GM18511 (cell line): ENCODE data around the gene ESPN.

Experiments
- ATAC-seq: cut with Tn5 transposase; IDR thresholded peaks from one replicate; pipeline ENCODE4 v1.9.1; 2021; ENCODE audit warnings: mild to moderate bottlenecking, moderate library complexity; ENCODE audit not compliant: unreplicated experiment

The ESPN gene

DNA sequence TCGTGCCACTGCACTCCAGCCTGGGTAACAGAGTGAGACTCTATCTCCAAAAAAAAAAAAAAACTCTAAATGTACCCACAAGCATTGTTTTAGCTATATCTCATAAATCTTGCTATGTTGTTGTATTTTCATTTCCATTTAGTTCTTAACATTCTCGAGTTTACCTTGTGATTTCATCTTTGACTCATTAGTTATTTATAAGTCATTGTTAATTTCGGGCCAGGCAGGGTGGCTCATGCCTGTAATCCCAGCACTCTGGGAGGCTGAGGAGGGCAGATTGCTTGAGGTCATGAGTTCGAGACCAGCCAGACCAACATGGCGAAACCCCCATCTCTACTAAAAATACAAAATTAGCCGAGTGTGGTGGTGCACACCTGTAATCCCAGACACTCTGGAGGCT is 16.6 kb upstream of the ESPN start:
- no peak for ATAC-seq

DNA sequence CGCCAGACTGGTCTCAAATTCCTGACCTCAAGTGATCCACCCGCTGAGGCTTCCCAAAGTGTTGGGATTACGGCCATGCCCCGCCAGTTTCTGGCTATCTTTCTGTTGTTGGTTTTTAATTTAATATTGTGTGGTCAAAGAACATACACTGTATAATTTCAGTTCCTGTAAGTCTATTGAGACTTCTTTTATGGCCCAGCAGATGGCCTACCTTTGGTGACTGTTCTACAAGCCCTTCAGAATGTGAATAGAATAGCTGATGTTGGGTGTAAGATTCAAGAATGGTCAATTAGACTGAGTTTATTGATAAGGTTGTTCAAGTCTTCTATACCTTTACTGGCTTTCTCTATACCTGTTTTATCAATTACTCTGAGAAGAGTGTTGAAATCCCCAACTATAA is 15.5 kb upstream of the ESPN start:
- ATAC-seq = no peak

DNA sequence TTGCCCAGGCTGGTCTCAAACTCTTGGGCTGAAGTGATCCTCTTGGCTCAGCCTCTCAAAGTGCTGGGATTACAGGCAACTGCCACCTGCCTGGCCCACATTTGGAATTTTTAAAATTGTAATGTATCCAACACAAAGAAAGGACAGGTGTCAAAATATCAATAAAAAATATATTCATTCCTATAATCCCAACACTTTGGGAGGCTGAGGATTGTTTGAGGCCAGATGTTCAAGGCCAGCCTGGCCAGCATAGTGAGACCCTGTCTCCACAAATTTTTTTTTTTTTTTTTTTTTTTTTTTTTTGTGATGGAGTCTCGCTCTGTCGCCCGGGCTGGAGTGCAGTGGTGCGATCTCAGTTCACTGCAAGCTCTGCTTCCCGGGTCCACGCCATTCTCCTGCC is 14.8 kb upstream of the ESPN start:
- ATAC-seq = no peak

DNA sequence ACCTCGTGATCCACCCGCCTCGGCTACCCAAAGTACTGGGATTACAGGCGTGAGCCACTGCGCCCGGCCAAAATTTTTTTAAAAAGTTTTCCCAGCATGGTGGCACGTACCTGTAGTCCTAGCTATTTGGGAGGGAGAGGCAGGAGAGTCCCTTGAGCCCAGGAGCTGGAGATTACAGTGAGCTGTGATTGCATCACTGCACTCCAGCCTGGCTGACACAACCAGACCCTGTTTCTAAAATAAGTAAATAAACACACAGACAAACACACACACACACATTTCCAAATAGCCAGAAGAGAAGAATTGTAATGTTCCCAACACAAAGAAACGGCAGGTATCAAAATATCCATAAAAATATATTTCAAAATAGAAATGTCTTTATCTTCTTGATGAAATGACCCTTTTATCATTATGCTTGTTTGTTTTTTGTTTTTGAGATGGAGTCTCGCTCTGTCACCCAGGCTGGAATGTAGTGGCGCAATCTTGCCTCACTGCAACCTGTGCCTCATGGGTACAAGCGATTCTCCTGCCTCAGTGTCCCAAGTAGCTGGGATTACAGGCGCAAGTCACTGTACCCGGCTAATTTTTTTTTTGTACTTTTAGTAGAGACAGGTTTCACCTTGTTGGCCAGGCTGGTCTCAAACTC is 14.2 kb upstream of the ESPN start:
- no peak for ATAC-seq

DNA sequence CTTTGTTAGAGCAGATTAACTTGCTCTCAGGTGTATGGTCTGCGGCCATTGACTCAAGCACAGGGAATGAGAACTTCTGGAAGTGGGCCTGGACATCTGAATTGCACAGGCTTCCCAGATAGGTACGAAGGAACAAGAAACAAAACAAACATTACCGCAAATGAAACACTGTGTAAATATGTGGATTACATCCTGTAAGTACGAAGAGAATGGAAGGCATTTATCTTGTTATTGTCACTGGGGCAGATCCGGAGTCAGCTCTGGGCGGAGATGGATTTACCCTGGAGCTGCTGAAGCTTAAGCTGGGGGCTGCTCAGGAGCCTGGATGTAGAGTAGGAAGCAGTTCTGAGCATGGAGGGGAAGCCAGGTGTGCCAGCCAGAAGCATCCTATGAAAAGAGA is 11.7 kb upstream of the ESPN start:
- ATAC-seq = no peak

- peak; percentile 85 for ATAC-seq
These were observed 10.1 kb upstream of the ESPN start for GRCh38 chr1:6414443-6414844.

GRCh38 chr1:6414881-6415626 is 9.5 kb upstream of the ESPN start:
- no peak for ATAC-seq

DNA sequence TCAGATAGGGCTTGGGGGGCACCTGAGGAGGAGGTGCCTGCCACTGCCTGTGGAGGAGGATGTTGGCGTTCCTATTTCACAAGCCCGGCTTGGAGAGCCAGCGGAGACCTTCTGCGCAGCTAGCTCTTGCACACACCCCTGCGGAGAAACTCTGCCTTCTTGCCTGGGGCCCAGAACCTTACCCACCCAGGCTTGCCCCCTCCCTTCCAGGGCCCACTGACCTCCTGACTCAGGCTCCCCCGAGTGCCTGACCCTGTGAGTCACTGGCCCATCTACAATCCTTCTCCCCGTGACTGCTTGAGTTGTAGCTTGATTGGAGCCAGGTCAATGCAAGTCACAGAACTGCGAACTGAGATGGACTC is 8.3 kb upstream of the ESPN start:
- ATAC-seq = no peak

- no peak for ATAC-seq
These were observed 7.7 kb upstream of the ESPN start for GRCh38 chr1:6416906-6417305.

DNA sequence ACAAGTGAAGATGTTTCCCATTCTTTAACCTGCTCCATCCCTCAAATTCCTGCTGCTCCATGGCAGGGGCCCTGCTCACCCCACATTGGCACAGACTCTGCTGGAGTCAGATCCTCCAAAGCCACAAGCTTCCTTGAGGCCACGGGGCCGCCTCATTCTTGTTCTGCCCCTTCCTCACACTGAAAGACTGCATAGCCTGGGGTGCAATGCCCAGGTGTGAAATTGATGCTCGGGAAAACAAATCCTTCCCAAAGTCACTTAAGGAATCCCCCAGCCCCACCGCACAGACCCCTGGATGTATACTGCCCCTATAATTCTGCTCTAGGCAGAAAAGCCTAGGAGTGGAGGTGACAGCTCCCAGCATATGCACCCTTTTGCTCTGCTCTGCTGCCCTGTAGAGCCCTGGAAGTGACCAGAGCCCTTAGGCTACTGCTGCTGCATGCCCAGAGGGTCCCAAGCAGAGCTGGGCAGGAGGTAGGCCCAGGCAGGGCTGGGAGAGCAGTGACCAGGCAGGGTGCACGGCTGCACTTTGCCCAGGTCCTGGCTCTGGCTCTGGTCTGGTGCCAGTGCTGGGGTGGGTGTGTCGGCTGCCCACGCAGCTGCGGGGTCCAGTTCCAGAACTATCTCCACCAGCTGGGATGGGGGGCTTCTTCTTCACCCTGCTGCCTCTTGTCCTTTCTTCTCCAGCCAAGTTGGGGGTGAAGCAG is 6.5 kb upstream of the ESPN start:
- ATAC-seq = no peak

DNA sequence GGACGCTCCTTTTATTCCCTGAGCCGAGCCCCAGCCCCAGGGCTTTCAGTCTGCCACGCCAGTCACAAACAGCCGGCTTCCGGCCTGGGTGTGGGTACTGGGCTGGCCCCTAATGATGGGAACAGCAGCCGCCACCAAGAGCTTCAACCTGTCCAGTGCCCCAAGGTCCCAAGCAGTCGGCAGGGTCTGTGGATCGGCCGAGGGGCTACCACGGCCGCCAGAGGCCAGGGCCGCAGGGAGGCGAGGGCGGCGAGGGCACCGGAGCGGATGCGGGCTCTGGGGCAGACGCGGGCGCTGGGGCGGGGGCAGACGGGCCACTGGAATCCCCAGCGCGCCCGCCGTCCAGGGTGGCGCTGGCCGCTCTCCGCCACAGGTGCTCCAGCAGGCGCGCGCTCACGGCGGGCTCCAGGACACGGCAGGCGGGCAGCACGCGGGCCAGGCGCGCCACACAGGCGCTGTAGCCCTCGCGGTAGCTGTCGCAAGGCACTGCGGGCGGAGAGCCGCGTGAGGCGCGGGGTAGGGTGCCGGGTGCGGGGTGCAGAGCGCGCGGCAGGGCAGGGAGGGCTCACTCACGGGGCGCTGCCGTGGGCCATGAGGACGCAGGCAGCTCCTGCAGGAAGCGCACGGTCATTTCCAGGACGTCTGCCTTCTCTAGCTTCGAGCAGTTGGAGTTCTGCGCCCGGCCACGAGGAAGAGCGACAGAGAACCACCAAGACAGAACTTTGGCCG is 5.7 kb upstream of the ESPN start:
- no peak for ATAC-seq

DNA sequence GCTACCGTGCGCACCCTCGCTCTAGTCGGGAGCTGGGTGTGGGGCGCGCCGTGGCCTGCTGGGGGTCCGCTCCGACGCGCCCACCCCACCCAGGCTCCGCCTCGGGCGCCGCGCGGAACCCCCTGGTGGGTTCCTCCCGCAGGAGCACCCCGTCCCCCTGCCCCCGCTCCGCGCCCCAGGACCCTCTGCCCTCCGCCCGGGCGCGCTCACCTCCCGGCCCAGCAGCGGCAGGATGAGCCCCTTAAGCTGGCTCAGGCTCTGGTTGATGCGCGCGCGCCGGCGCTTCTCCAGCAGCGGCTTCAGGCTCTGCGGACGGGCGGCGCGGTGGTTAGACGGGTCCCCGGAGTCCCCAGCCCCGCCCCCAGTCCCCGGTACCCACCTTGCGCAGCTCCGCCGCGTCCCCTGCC is 5.2 kb upstream of the ESPN start:
- no peak for ATAC-seq

DNA sequence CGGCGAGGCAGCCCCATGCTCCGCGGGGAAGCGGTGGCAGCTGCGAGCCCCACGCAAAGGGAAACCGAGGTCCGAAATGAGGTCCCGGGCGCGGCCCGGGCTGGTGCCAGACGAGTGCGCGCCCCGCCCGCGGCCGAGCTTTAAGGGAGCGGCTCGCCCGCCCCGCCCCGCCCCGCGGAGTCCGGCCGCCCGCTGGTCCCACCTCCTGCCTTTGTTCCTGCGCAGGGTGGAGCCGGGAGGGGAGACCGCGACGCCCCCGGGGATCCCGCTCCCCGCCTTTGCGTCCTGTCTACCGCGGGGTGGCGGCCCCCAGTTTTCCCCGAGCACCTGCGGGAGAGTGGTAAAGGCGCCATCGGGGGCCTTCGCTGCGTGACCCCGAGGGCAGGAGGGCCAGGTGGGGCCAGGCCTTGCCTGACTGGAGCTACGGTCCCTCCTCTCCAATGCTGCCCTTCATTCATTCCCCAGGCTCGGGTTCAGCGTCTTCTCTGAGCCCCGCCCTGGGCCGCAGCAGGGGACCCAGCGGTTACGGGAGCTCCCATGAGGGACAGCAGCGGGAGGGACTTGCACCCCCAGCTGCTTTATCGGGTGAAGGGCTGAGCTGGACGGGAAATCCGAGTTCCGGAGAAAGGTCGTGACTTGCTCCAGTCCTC is 4.6 kb upstream of the ESPN start, which contains the start of gene HES2:
Gene HES2 (minus strand): TSS at position 116 of the 650 bp plus-strand sequence. CDS start 99 bp downstream, at position 17.
- ATAC-seq = no peak

- ATAC-seq = no peak
These were observed 4.0 kb upstream of the ESPN start for GRCh38 chr1:6420454-6421042.

GRCh38 chr1:6421266-6421665 is 3.3 kb upstream of the ESPN start:
- no peak for ATAC-seq

DNA sequence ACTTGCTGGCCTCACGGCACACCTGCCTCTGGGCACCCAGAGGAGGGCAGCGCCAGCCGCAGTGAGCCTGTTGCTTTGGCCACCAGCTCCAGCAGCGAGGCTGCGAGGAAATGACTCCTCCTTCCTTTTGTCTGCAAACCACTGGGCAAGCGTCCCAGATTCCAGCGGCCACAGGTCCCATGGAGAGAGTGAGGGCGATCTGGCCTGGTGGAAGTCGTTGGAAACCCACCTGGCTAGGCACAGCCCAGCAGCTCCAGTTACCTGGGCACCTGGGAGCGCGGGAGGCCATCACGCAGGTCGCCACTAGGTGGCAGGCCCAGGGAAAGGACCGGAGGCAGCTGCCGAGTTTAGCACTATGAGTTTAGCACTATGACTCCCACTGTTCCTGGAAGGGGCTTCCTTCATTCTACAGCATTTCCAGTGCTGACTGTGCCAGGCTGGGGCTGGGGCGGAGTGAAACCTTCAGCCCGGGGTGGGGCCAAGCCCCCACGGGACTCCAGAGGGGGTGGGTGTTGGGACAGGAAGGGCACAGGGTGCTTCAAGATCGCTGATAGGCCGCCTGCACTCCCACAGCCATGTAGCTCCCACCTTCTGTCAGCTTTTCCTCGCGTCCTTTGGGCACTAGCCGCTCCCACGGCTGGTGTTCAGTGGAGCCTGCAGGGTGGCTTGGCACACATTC is 1.1 kb upstream of the ESPN start:
- no peak for ATAC-seq

DNA sequence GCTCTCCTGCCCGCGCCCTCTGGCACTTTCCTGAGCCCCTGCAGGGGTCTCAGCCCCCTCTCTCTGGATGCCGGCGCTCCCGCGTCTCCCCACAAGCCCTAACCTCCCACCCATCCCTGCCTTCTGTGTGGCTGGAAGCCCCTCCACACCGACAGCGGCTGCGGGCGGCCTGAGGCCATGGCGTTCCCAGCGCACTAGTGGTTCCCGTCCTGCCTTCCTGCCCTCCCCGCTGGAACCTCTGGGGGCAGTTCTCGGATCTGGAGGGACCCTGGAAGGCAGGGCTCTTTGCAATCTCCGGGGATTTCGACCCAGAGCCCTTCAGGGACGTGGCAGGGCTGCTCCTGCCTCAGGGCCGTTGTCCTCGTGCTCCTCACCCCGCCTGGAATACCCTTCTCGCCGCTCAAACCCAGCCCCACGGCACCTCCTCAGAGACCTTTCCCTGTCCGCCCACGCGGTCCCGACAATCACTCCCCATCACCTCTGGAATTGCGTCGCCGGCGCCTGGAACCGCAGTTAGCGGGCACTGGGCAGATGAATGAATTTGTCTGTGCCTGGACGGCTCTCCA is 493 bp upstream of the ESPN start:
- ATAC-seq = no peak

DNA sequence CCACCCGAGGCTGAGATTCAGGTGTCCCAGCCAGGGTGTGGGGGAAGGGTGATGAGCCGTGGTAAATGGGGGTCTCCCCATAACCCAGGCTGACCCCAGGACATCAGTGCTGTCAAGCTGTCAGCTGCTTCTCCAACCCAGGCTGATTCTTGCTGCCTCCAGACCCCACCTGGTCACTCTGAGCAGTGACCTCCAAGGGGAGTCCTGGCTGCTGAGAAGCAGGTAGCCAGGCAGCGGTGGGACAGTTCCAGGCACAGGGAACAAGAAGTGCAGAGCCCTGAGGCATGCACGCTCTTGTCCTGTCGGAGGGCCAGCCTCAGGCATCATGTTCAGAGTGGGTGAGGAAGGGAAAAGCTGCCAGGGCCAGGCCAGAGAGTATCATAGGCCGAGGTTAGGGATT is 1.1 kb downstream of the ESPN start:
- no peak for ATAC-seq

- no peak for ATAC-seq
These were observed 1.8 kb downstream of the ESPN start for GRCh38 chr1:6426277-6426971.
